HFF-Myc (cell line): ENCODE measurements around the gene PTH1R.

Source experiments
- DNase-seq: peaks from one replicate; pipeline ENCODE4 v3.0.0-alpha.2; 2011; ENCODE audit warnings: low read depth; ENCODE audit errors: extremely low read depth
- H3K4me3 ChIP-seq: replicated peaks from 2 replicates; pipeline ENCODE4 v1.5.1; 2011; ENCODE audit warnings: low read depth, mild to moderate bottlenecking, control low read depth, low read length
- TF ChIP-seq, protein P1 (sequence below): IDR thresholded peaks from 2 replicates; pipeline ENCODE4 v1.5.1; 2012; ENCODE audit warnings: mild to moderate bottlenecking, low read depth, low read length, control low read depth; ENCODE audit errors: missing control alignments

PTH1R gene

DNA sequence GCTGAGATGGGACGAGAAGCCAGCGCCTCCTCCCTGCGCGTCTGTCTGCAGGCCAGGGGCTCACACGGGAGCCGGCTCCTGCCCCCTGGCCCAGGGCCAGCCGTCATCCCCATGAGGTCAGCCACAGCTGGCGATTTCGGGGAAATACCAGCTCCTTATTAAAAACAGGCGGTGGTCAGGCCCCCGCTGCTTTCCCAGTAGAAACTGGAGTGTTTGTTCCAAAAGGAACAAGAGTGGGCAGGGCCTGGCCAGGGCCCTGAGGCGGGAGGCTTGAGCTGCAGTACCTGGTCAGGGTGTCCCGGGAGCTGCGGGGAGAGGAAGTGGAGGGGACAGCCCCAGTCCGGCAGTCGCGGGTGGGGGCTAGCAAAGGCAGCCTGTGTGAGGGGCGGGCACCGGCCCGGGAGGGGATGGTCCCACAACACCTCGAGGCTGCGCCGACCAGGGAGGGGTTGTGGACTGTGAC, 32.1 kb upstream of the PTH1R start:
- DNase-seq: peak; percentile 59
- TF ChIP-seq, protein P1, sequence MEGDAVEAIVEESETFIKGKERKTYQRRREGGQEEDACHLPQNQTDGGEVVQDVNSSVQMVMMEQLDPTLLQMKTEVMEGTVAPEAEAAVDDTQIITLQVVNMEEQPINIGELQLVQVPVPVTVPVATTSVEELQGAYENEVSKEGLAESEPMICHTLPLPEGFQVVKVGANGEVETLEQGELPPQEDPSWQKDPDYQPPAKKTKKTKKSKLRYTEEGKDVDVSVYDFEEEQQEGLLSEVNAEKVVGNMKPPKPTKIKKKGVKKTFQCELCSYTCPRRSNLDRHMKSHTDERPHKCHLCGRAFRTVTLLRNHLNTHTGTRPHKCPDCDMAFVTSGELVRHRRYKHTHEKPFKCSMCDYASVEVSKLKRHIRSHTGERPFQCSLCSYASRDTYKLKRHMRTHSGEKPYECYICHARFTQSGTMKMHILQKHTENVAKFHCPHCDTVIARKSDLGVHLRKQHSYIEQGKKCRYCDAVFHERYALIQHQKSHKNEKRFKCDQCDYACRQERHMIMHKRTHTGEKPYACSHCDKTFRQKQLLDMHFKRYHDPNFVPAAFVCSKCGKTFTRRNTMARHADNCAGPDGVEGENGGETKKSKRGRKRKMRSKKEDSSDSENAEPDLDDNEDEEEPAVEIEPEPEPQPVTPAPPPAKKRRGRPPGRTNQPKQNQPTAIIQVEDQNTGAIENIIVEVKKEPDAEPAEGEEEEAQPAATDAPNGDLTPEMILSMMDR: no peak
- H3K4me3 ChIP-seq: peak overlapping the region; percentile 31

- TF ChIP-seq, protein P1: peak; percentile 52
- H3K4me3 ChIP-seq: peak overlapping the region; percentile 31
- no peak for DNase-seq
Observed at GRCh38 chr3:46845860-46846623, 31.5 kb upstream of the PTH1R start.

DNA sequence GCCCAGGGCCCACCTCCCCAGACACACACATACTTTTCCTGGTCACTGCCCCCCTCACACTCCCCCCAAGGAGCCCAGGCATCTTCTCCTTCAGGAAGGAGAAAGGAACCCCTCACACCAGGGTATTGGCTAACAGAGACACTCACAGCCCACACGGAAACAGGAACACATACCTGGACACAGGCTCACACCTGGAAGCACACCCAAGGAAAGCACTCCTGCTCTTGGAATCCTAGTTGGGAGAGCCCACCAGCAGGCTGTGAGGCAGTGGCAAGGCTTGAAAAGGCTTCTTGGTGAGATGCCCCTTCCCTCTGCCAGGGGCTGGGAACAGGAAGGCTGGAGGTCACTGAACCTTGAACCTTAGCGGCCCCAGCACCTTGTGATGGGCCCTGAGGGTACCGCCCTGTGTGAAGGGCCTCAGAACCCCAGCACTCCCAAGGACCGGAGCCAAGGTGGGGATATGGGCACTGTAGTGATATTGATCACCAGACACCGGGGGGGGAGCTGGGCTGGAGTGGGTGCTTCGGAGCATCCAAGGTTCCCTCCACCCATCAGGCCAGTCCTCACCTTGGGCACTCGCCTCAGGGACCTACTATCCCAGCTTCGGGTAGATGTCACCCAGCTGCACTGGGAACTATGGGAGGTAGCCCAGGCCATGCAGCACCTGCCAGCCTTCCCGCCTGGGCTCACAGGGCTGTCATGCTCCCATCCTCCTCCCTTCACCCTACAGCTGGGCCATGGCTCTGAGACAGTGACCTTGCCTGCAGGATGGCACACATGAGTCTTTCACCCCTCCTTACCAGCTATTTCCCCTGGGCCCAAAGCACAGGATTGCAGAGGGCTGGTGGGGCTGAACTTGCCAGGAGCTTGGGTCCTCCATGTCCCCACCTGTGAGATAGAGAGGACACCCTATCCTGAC, 30.6 kb upstream of the PTH1R start:
- TF ChIP-seq, protein P1: no peak
- peak overlapping the region; percentile 31 for H3K4me3 ChIP-seq
- DNase-seq: no peak

DNA sequence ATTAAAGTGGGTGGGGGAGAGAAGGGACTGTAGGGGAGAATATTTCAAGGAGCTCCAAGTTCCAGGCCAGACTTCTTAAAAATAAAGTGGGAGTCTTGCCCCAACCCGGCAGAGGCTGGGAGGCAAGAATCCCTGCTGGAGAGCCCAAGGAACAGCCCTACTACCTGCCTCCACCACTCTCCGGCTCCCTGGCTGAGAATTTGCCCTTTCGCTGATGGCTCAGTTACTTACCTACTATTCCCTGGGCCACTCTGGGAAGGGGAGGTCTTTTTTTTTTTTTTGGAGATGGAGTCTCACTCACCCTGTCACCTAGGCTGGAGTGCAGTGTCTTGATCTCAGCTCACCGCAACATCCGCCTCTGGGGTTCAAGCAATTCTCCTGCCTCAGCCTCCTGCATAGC, 29.8 kb upstream of the PTH1R start:
- TF ChIP-seq, protein P1: no peak
- no peak overlapping the region for H3K4me3 ChIP-seq
- DNase-seq: no peak

DNA sequence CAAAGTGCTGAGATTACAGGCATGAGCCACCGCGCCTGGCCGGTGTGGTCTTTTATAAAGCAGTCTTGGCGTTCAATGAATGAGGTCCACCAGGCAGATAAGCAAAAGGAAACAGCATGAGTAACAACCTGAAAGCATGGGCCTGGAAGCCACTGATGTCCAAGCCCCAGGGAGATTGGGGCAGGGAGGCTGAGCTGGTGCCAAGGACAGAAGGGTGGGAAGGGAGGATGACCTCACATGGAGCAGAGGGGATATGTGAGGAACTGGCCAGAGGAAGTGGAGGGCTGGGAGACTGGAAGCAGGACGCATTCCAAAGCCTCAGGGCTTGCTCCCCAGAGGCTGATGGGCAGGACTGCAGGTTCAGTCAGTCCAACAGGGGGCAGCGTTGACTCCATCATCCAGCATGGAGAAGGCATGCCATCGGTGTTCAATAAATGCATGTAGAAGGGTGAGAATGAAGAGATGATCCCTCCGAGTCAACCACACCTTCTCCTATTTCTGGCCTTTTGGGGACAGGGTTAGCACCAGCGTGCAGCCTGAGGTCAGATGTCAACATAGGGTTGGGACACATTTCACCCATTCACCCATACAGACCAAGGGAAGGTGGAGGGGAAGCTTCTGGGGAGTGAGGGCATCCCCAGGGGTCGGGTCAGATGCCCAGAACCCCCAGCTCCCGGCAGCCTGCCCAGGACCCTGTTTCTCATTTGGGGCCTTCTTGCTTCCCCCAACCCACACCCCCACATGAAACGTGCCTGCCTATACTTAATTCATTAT, 29.1 kb upstream of the PTH1R start:
- TF ChIP-seq, protein P1: peak; percentile 65
- no peak for DNase-seq

DNA sequence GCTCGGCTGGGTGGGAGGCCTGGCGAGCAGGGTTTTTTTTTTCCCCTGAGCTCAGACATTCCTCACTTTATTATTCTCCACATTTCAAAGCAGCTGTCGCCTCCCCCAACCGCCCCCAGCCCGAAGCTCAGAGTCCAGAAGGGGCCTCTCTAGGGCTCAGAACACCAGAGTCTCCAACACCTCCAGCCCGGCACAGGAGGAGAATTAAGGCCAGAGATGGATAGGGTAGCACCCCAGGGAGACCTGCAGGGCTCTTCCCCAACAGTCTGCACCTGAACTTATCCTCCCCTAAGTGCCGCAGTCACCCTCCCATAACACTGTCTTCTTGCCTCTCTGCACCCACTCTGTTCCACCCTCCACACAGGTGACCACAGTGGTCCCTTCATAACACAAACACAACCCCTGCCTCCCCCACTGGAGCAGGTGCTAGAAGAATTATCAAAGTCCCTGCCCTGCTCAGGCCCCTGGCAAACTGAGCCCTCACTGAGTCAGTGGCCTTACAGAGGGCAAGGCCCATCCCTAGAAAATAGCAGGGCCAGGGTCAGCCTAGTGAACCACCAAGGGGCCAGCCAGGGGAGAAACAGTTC, 28.4 kb upstream of the PTH1R start:
- no peak for DNase-seq
- no peak overlapping the region for H3K4me3 ChIP-seq
- TF ChIP-seq, protein P1: no peak

More for the DNA sequence above, 29.1 kb upstream of the PTH1R start:
- H3K4me3 ChIP-seq: no peak overlapping the region
